SK-N-SH (cell line): ENCODE measurements around the gene MRI1. TPM values are rescaled to one million over a fixed set of nuclear protein-coding genes. Genes with fewer than 3 reads are reported as not detected.

Experiments used
- CTCF ChIA-PET: fragments of 300-600, 350-600 bp; formaldehyde crosslinking; extraction: SDS; loops from one replicate; lab custom pipeline; 2021; lab: Yijun Ruan, JAX
- POLR2A ChIA-PET: fragments of 350-600 bp; sonication (Branson Sonifier 250); formaldehyde crosslinking; extraction: SDS; loops from one replicate; lab custom pipeline; 2020; ENCODE audit warnings: antibody characterized with exemption, inconsistent platforms; lab: Yijun Ruan, JAX
- DNase-seq: peaks from one replicate; pipeline ENCODE4 v3.0.0; 2012
- H2AFZ ChIP-seq: fragments of 200-600 bp; sonication (generic); 2 replicates; pipeline ENCODE4 v1.8.1; 2016; ENCODE audit warnings: antibody characterized with exemption, mild to moderate bottlenecking, low read depth
- H3F3A ChIP-seq: fragments of 200-600 bp; sonication (generic); replicated peaks from 2 replicates; pipeline ENCODE3; 2016; ENCODE audit warnings: antibody characterized with exemption, mild to moderate bottlenecking; ENCODE audit not compliant: insufficient read depth
- H3K27ac ChIP-seq, 2 experiments: fragments of 200-500 bp in 1 of 2; fragments of 200-600 bp in 1 of 2; sonication (Bioruptor generic) in 1 of 2; sonication (generic), shearing (Covaris generic) in 1 of 2; 2 replicates each; pipeline versions ENCODE4 v1.5.1 to v1.6.1; 2014 to 2016; ENCODE audit warnings: low read depth in 2 of 2, inconsistent platforms in 1 of 2, low read length in 1 of 2, mild to moderate bottlenecking in 1 of 2, mixed read lengths in 1 of 2
- H3K27me3 ChIP-seq: fragments of 200-600 bp; sonication (generic), shearing (Covaris generic); 2 replicates; pipeline ENCODE4 v1.6.1; 2016; ENCODE audit warnings: mixed run types; ENCODE audit not compliant: insufficient read depth
- H3K36me3 ChIP-seq, 2 experiments: fragments of 200-500 bp in 1 of 2; fragments of 200-600 bp in 1 of 2; sonication (Bioruptor generic) in 1 of 2; sonication (generic) in 1 of 2; replicated peaks in 1 of 2; 2 replicates each; pipeline versions ENCODE3 to v1.5.1; 2014 to 2016; ENCODE audit warnings: low read length in 1 of 2, mild to moderate bottlenecking in 1 of 2; ENCODE audit not compliant: insufficient read depth in 2 of 2, control insufficient read depth in 1 of 2
- H3K4me1 ChIP-seq, 2 experiments: fragments of 200-500 bp in 1 of 2; fragments of 200-600 bp in 1 of 2; sonication (Bioruptor generic) in 1 of 2; sonication (generic), shearing (Covaris generic) in 1 of 2; 2 replicates each; pipeline versions ENCODE4 v1.5.1 to v1.6.1; 2014 to 2016; ENCODE audit warnings: low read depth in 1 of 2, low read length in 1 of 2, mixed run types in 1 of 2; ENCODE audit not compliant: insufficient read depth in 2 of 2, control insufficient read depth in 1 of 2
- H3K4me2 ChIP-seq: fragments of 200-600 bp; sonication (generic), shearing (Covaris generic); 2 replicates; pipeline ENCODE4 v1.6.1; 2017; ENCODE audit warnings: mixed run types
- H3K4me3 ChIP-seq, 2 experiments: fragments of 200-500 bp in 1 of 2; fragments of 200-600 bp in 1 of 2; sonication (Bioruptor generic) in 1 of 2; sonication (generic), shearing (Covaris generic) in 1 of 2; 2 replicates each; pipeline versions ENCODE4 v1.5.1 to v1.8.1; 2014 to 2016; ENCODE audit warnings: low read depth in 2 of 2, inconsistent platforms in 1 of 2, low read length in 1 of 2, mild to moderate bottlenecking in 1 of 2, mixed read lengths in 1 of 2, moderate library complexity in 1 of 2
- H3K79me2 ChIP-seq: fragments of 200-600 bp; sonication (generic); 2 replicates; pipeline ENCODE4 v1.8.1; 2017; ENCODE audit warnings: mild to moderate bottlenecking; ENCODE audit not compliant: insufficient read depth
- H3K9ac ChIP-seq: fragments of 200-600 bp; sonication (generic); 2 replicates; pipeline ENCODE4 v1.6.1; 2017; ENCODE audit warnings: mixed run types
- H3K9me2 ChIP-seq: fragments of 200-600 bp; sonication (generic); 2 replicates; pipeline ENCODE4 v1.6.1; 2017; ENCODE audit warnings: mixed run types
- H3K9me3 ChIP-seq: fragments of 200-600 bp; sonication (generic); 2 replicates; pipeline ENCODE4 v1.6.1; 2017; ENCODE audit warnings: mixed run types, mild to moderate bottlenecking, moderate library complexity
- H4K20me1 ChIP-seq: fragments of 200-600 bp; sonication (generic); 2 replicates; pipeline ENCODE4 v1.6.1; 2017; ENCODE audit warnings: mild to moderate bottlenecking, mixed run types; ENCODE audit not compliant: insufficient read depth
- FOSL2 ChIP-seq: IDR thresholded peaks from 2 replicates; pipeline ENCODE4 v1.4.0; 2012; ENCODE audit warnings: low read depth, mild to moderate bottlenecking, moderate library complexity, borderline replicate concordance
- FOXM1 ChIP-seq: IDR thresholded peaks from 2 replicates; pipeline ENCODE4 v1.4.0; 2012; ENCODE audit warnings: low read depth, mild to moderate bottlenecking
- GATA2 ChIP-seq: sonication (generic); formaldehyde crosslinking; IDR thresholded peaks from 2 replicates; pipeline ENCODE4 v1.5.0; 2020; ENCODE audit warnings: mild to moderate bottlenecking, missing genetic modification reagents
- IRF3 ChIP-seq: fragments of 150-350 bp; IDR thresholded peaks from 2 replicates; pipeline ENCODE4 v1.6.1; 2016; ENCODE audit warnings: mild to moderate bottlenecking, low read depth, low read length
- MXI1 ChIP-seq: IDR thresholded peaks from 2 replicates; pipeline ENCODE4 v1.6.1; 2012; ENCODE audit warnings: mild to moderate bottlenecking, low read depth, low read length, improper control_type of control experiment
- NFIC ChIP-seq: IDR thresholded peaks from 2 replicates; pipeline ENCODE4 v1.4.0; 2012; ENCODE audit warnings: borderline replicate concordance
- NRF1 ChIP-seq: IDR thresholded peaks from 2 replicates; pipeline ENCODE4 v1.6.1; 2012; ENCODE audit warnings: low read depth, mild to moderate bottlenecking, low read length
- PBX3 ChIP-seq: IDR thresholded peaks from 2 replicates; pipeline ENCODE4; 2012
- RCOR1 ChIP-seq: fragments of 150-350 bp; IDR thresholded peaks from 2 replicates; pipeline ENCODE4 v1.6.1; 2017; ENCODE audit warnings: antibody characterized with exemption, low read length
- RXRA ChIP-seq: IDR thresholded peaks from 2 replicates; pipeline ENCODE4 v1.4.0; 2012; ENCODE audit warnings: low read depth, mild to moderate bottlenecking, borderline replicate concordance
- SIN3A ChIP-seq: IDR thresholded peaks from 2 replicates; pipeline ENCODE4 v1.6.1; 2012; ENCODE audit warnings: low read depth, mild to moderate bottlenecking, low read length, moderate library complexity, borderline replicate concordance
- TAF1 ChIP-seq: IDR thresholded peaks from 2 replicates; pipeline ENCODE4 v1.6.1; 2012; ENCODE audit warnings: low read depth, mild to moderate bottlenecking, low read length, moderate library complexity, borderline replicate concordance
- TCF12 ChIP-seq: IDR thresholded peaks from 2 replicates; pipeline ENCODE4 v1.4.0; 2012
- USF2 ChIP-seq: fragments of 150-350 bp; IDR thresholded peaks from 2 replicates; pipeline ENCODE4 v1.6.1; 2017; ENCODE audit warnings: antibody characterized with exemption, low read length, low read depth, borderline replicate concordance
- WGBS: methylation state at CpG from one replicate; pipeline ENCODE4 v1.1.6; 2017; ENCODE audit warnings: low lambda C conversion rate; 5-methylcytosine and 5-hydroxymethylcytosine counted together
- polyA plus RNA-seq, 3 experiments: library from polyadenylated mRNA; depleted of rRNA; stranded (reverse); fragments of >200 nt; gene quantifications; 2 replicates each; pipeline ENCODE4 v1.2.3, GENCODE V29; 2012
- TF ChIP-seq, protein P1 (sequence below): IDR thresholded peaks from 2 replicates; pipeline ENCODE4 v1.4.0; 2012; ENCODE audit warnings: low read depth
- TF ChIP-seq, protein P2 (sequence below): IDR thresholded peaks from 2 replicates; pipeline ENCODE4 v1.6.1; 2012; ENCODE audit warnings: mild to moderate bottlenecking, low read depth, low read length, moderate library complexity
- TF ChIP-seq, protein P3 (sequence below): IDR thresholded peaks from 2 replicates; pipeline ENCODE4 v1.4.0; 2012; ENCODE audit warnings: low read depth, borderline replicate concordance

MRI1 gene
- polyA plus RNA-seq, 1 of the 3 experiments (the other 2 are of a cell fraction): 49.6 TPM

DNA sequence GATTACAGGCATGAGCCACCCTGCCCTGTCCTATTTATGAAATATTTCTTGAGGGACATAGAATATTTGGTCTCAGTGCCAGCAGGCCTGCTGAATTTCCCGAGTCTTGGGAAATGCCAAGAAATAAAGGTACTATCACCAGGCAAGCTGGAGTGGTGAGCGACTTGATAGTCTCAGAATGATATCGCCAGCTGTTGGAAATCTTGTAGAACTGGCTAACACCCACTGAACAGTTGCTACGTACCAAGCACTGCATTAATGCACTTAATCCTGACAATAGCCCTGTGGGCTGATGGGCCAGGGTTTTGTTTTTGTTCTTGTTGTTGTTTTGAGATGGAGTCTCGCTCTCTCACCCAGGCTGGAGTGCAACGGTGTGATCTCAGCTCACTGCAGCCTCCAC is 42.2 kb upstream of the MRI1 start:
- 79% methylated on average over 6 of the region's 6 CpGs for WGBS
- Histone ChIP-seq H3K4me1 (no peaks in the 10 kb centered on the region), H3K79me2 (no peaks in the 10 kb centered on the region), H3K9ac (no peak overlapping the region), H3K9me2 (no peaks in the 10 kb centered on the region), H4K20me1 (no peaks in the 10 kb centered on the region), H3F3A (peaks cover 5% of the 10 kb centered on the region), H3K27me3 (no peaks in the 10 kb centered on the region), H2AFZ (no peak overlapping the region), H3K4me3 (no peak overlapping the region), H3K36me3 (no peaks in the 10 kb centered on the region), H3K9me3 (no peaks in the 10 kb centered on the region), H3K4me2 (no peak overlapping the region), H3K27ac (no peak overlapping the region)
- no peak for DNase-seq
- ChIA-PET CTCF (interaction anchor here (0.8 to 1.6 kb wide), 5 partner anchors 11 to 132 kb away, joined by 3 to 14 read pairs (median 7); no protein-coding TSS in a partner anchor), POLR2A (interaction anchor here (1.7 kb wide), 1 partner anchor 9 kb away, joined by 4 read pairs; no protein-coding TSS in a partner anchor)
- no peak for TF ChIP-seq RCOR1
- no peak for TF ChIP-seq NRF1
- TF ChIP-seq FOXM1: no peak
- no peak for TF ChIP-seq TAF1
- TF ChIP-seq NFIC: no peak
- TF ChIP-seq USF2: no peak
- no peak for TF ChIP-seq MXI1
- no peak for TF ChIP-seq GATA2 (CRISPR knock-in tag)

GRCh38 chr19:13723206-13723605 is 41.1 kb upstream of the MRI1 start:
- Histone ChIP-seq H3K9me3 (no peaks in the 10 kb centered on the region), H3K27ac (no peak overlapping the region), H4K20me1 (no peaks in the 10 kb centered on the region), H3K4me3 (no peak overlapping the region), H3K36me3 (no peaks in the 10 kb centered on the region), H3K4me2 (no peak overlapping the region), H3K9ac (no peak overlapping the region), H3K4me1 (peaks cover 0 to 3% of the 10 kb centered on the region in 2 experiments; a peak in 1 of 4 replicates), H3K79me2 (no peaks in the 10 kb centered on the region), H2AFZ (no peak overlapping the region), H3K9me2 (no peaks in the 10 kb centered on the region), H3K27me3 (no peaks in the 10 kb centered on the region), H3F3A (peaks cover 5% of the 10 kb centered on the region)
- no peak for DNase-seq
- CTCF ChIA-PET: interaction anchor here (0.8 kb wide), 1 partner anchor 133 kb away, joined by 3 read pairs; no protein-coding TSS in a partner anchor
- POLR2A ChIA-PET: no interaction called here
- 19% methylated on average over 5 of the region's 5 CpGs for WGBS
- TF ChIP-seq, protein P1, sequence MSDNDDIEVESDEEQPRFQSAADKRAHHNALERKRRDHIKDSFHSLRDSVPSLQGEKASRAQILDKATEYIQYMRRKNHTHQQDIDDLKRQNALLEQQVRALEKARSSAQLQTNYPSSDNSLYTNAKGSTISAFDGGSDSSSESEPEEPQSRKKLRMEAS: peak; percentile 31; the same call in 1 of the 2 replicates
- TF ChIP-seq, protein P2, sequence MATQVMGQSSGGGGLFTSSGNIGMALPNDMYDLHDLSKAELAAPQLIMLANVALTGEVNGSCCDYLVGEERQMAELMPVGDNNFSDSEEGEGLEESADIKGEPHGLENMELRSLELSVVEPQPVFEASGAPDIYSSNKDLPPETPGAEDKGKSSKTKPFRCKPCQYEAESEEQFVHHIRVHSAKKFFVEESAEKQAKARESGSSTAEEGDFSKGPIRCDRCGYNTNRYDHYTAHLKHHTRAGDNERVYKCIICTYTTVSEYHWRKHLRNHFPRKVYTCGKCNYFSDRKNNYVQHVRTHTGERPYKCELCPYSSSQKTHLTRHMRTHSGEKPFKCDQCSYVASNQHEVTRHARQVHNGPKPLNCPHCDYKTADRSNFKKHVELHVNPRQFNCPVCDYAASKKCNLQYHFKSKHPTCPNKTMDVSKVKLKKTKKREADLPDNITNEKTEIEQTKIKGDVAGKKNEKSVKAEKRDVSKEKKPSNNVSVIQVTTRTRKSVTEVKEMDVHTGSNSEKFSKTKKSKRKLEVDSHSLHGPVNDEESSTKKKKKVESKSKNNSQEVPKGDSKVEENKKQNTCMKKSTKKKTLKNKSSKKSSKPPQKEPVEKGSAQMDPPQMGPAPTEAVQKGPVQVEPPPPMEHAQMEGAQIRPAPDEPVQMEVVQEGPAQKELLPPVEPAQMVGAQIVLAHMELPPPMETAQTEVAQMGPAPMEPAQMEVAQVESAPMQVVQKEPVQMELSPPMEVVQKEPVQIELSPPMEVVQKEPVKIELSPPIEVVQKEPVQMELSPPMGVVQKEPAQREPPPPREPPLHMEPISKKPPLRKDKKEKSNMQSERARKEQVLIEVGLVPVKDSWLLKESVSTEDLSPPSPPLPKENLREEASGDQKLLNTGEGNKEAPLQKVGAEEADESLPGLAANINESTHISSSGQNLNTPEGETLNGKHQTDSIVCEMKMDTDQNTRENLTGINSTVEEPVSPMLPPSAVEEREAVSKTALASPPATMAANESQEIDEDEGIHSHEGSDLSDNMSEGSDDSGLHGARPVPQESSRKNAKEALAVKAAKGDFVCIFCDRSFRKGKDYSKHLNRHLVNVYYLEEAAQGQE: 0 out of 2 replicates have a peak, but pooled peaks have one; percentile 19
- peak; percentile 70 for TF ChIP-seq PBX3
- TF ChIP-seq USF2: no peak
- TF ChIP-seq NRF1: no peak
- TF ChIP-seq TAF1: no peak
- TF ChIP-seq, protein P3, sequence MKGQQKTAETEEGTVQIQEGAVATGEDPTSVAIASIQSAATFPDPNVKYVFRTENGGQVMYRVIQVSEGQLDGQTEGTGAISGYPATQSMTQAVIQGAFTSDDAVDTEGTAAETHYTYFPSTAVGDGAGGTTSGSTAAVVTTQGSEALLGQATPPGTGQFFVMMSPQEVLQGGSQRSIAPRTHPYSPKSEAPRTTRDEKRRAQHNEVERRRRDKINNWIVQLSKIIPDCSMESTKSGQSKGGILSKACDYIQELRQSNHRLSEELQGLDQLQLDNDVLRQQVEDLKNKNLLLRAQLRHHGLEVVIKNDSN: no peak
- TF ChIP-seq SIN3A: no peak
- TF ChIP-seq TCF12: peak; percentile 80
- TF ChIP-seq GATA2 (CRISPR knock-in tag): no peak
- no peak; the same call in 1 of the 2 replicates for TF ChIP-seq RXRA
- TF ChIP-seq IRF3: no peak
- peak; percentile 50; the same call in 1 of the 2 replicates for TF ChIP-seq FOSL2
